Astrocyte (in vitro differentiated cells and primary cell): ENCODE measurements around the gene LONRF3.

Experiments used
- CTCF ChIP-seq: IDR thresholded peaks from 2 replicates; pipeline ENCODE4 v1.5.1; 2011; ENCODE audit warnings: low read depth, mild to moderate bottlenecking, inconsistent platforms, low read length, moderate library complexity; ENCODE audit not compliant: insufficient read depth
- EZH2 ChIP-seq: IDR thresholded peaks from 2 replicates; pipeline ENCODE4 v1.6.1; 2012; ENCODE audit warnings: mild to moderate bottlenecking, low read length, inconsistent platforms; ENCODE audit not compliant: insufficient read depth

- TF ChIP-seq CTCF = no peak
- TF ChIP-seq EZH2 = no peak
Measured at GRCh38 chrX:119025900-119026299, 51.5 kb downstream of the LONRF3 start.
